Adipocyte (in vitro differentiated cells): ENCODE data around the gene RNF14.

Source experiments
- DNase-seq: peaks from one replicate; pipeline ENCODE4 v3.0.0-alpha.2; 2015; ENCODE audit warnings: low read depth
- H3K27me3 ChIP-seq: replicated peaks from 2 replicates; pipeline ENCODE4 v1.7.0; 2013; ENCODE audit warnings: mild to moderate bottlenecking, low read length, moderate library complexity; ENCODE audit not compliant: control insufficient read depth, insufficient read depth
- H3K36me3 ChIP-seq: 2 replicates; pipeline ENCODE4 v1.7.0; 2013; ENCODE audit warnings: low read length, mild to moderate bottlenecking, moderate library complexity; ENCODE audit not compliant: control insufficient read depth, insufficient read depth, severe bottlenecking
- H3K4me1 ChIP-seq: 2 replicates; pipeline ENCODE4 v1.7.0; 2013; ENCODE audit warnings: mild to moderate bottlenecking, low read length, moderate library complexity; ENCODE audit not compliant: control insufficient read depth, insufficient read depth
- H3K4me3 ChIP-seq: 2 replicates; pipeline ENCODE4 v1.7.0; 2013; ENCODE audit warnings: mild to moderate bottlenecking, low read length, moderate library complexity
- H3K9ac ChIP-seq: 2 replicates; pipeline ENCODE4 v1.7.0; 2013; ENCODE audit warnings: mild to moderate bottlenecking, low read length, moderate library complexity
- H3K9me3 ChIP-seq: 2 replicates; pipeline ENCODE4 v1.7.0; 2013; ENCODE audit warnings: mild to moderate bottlenecking, low read length, moderate library complexity; ENCODE audit not compliant: control insufficient read depth

The RNF14 gene

GRCh38 chr5:141963701-141964100, 5.2 kb upstream of the RNF14 start:
- no peak overlapping the region for H3K9ac ChIP-seq
- no peaks in the 10 kb centered on the region for H3K9me3 ChIP-seq
- no peak for DNase-seq
- H3K4me1 ChIP-seq = peaks cover 4% of the 10 kb centered on the region
- no peaks in the 10 kb centered on the region for H3K27me3 ChIP-seq
- no peaks in the 10 kb centered on the region for H3K36me3 ChIP-seq
- H3K4me3 ChIP-seq = no peak overlapping the region

- H3K27me3 ChIP-seq = no peaks in the 10 kb centered on the region
Observed at GRCh38 chr5:141965071-141965470, 3.8 kb upstream of the RNF14 start.

GRCh38 chr5:141966275-141966962, 2.5 kb upstream of the RNF14 start:
- no peaks in the 10 kb centered on the region for H3K9me3 ChIP-seq
- no peak for DNase-seq
- H3K4me1 ChIP-seq = peaks cover 22% of the 10 kb centered on the region

More at GRCh38 chr5:141965071-141965470, 3.8 kb upstream of the RNF14 start:
- Histone ChIP-seq H3K9me3 (no peaks in the 10 kb centered on the region), H3K4me3 (no peak overlapping the region), H3K9ac (no peak overlapping the region), H3K4me1 (peaks cover 10% of the 10 kb centered on the region), H3K36me3 (no peaks in the 10 kb centered on the region)
- no peak for DNase-seq

GRCh38 chr5:141966963-141967333, 2.0 kb upstream of the RNF14 start:
- Histone ChIP-seq H3K36me3 (peaks cover under 1% of the 10 kb centered on the region), H3K4me1 (peaks cover 26% of the 10 kb centered on the region), H3K27me3 (no peaks in the 10 kb centered on the region), H3K9ac (no peak overlapping the region), H3K9me3 (no peaks in the 10 kb centered on the region), H3K4me3 (no peak overlapping the region)
- no peak for DNase-seq

More at GRCh38 chr5:141966275-141966962, 2.5 kb upstream of the RNF14 start:
- no peaks in the 10 kb centered on the region for H3K36me3 ChIP-seq
- H3K9ac ChIP-seq = no peak overlapping the region
- H3K4me3 ChIP-seq = no peak overlapping the region
- H3K27me3 ChIP-seq = no peaks in the 10 kb centered on the region

GRCh38 chr5:141969783-141970771, 1.2 kb downstream of the RNF14 start:
- DNase-seq = peak; percentile 38

GRCh38 chr5:141973871-141974595, 5.1 kb downstream of the RNF14 start:
- H3K4me1 ChIP-seq = peaks cover 38% of the 10 kb centered on the region
- no peaks in the 10 kb centered on the region for H3K9me3 ChIP-seq
- H3K4me3 ChIP-seq = peak overlapping the region; percentile 12
- peaks cover 60% of the 10 kb centered on the region for H3K36me3 ChIP-seq
- H3K27me3 ChIP-seq = no peaks in the 10 kb centered on the region
- peak; percentile 24 for DNase-seq
- H3K9ac ChIP-seq = no peak overlapping the region

More at GRCh38 chr5:141969783-141970771, 1.2 kb downstream of the RNF14 start:
- H3K36me3 ChIP-seq = peaks cover 27% of the 10 kb centered on the region
- H3K27me3 ChIP-seq = no peaks in the 10 kb centered on the region
- H3K4me3 ChIP-seq = peak overlapping the region; percentile 97
- no peaks in the 10 kb centered on the region for H3K9me3 ChIP-seq
- peaks cover 43% of the 10 kb centered on the region for H3K4me1 ChIP-seq
- H3K9ac ChIP-seq = peak overlapping the region; percentile 93

- H3K4me3 ChIP-seq = no peak overlapping the region
- H3K9ac ChIP-seq = no peak overlapping the region
- H3K9me3 ChIP-seq = no peaks in the 10 kb centered on the region
- H3K36me3 ChIP-seq = peaks cover 81% of the 10 kb centered on the region
- no peaks in the 10 kb centered on the region for H3K27me3 ChIP-seq
- H3K4me1 ChIP-seq = peaks cover 22% of the 10 kb centered on the region
- no peak for DNase-seq
Observed at GRCh38 chr5:141976176-141976575, 7.3 kb downstream of the RNF14 start.

GRCh38 chr5:141978389-141978788, 9.5 kb downstream of the RNF14 start:
- H3K4me3 ChIP-seq = no peak overlapping the region
- no peak for DNase-seq
- H3K36me3 ChIP-seq = peaks cover 93% of the 10 kb centered on the region
- no peak overlapping the region for H3K9ac ChIP-seq
- H3K4me1 ChIP-seq = peaks cover 16% of the 10 kb centered on the region
- no peaks in the 10 kb centered on the region for H3K9me3 ChIP-seq
- H3K27me3 ChIP-seq = no peaks in the 10 kb centered on the region

- peaks cover 97% of the 10 kb centered on the region for H3K36me3 ChIP-seq
- H3K9ac ChIP-seq = no peak overlapping the region
- peaks cover 4% of the 10 kb centered on the region for H3K4me1 ChIP-seq
- H3K27me3 ChIP-seq = no peaks in the 10 kb centered on the region
- no peak overlapping the region for H3K4me3 ChIP-seq
- no peak for DNase-seq
- H3K9me3 ChIP-seq = no peaks in the 10 kb centered on the region
Observed at GRCh38 chr5:141982626-141983025, 13.7 kb downstream of the RNF14 start.

GRCh38 chr5:141986072-141986471, 17.2 kb downstream of the RNF14 start:
- Histone ChIP-seq H3K9ac (no peak overlapping the region), H3K4me3 (no peak overlapping the region), H3K9me3 (no peaks in the 10 kb centered on the region), H3K4me1 (peaks cover 8% of the 10 kb centered on the region), H3K27me3 (no peaks in the 10 kb centered on the region), H3K36me3 (peaks cover 85% of the 10 kb centered on the region)
- no peak for DNase-seq

- no peak for DNase-seq
- Histone ChIP-seq H3K9me3 (no peaks in the 10 kb centered on the region), H3K4me1 (peaks cover 17% of the 10 kb centered on the region), H3K4me3 (no peak overlapping the region), H3K9ac (no peak overlapping the region), H3K27me3 (no peaks in the 10 kb centered on the region), H3K36me3 (peaks cover 70% of the 10 kb centered on the region)
Observed at GRCh38 chr5:141989720-141990119, 20.8 kb downstream of the RNF14 start.
